Measurements from ENCODE around the gene SELENOO. TPM values are rescaled to one million over a fixed set of nuclear protein-coding genes. Genes with fewer than 3 reads are reported as not detected.

SELENOO gene
- total and polyA plus RNA-seq, 2 donors (not counting 1 experiment from before 2014, with no cell fraction given) = 62.1 to 74.6 TPM

DNA sequence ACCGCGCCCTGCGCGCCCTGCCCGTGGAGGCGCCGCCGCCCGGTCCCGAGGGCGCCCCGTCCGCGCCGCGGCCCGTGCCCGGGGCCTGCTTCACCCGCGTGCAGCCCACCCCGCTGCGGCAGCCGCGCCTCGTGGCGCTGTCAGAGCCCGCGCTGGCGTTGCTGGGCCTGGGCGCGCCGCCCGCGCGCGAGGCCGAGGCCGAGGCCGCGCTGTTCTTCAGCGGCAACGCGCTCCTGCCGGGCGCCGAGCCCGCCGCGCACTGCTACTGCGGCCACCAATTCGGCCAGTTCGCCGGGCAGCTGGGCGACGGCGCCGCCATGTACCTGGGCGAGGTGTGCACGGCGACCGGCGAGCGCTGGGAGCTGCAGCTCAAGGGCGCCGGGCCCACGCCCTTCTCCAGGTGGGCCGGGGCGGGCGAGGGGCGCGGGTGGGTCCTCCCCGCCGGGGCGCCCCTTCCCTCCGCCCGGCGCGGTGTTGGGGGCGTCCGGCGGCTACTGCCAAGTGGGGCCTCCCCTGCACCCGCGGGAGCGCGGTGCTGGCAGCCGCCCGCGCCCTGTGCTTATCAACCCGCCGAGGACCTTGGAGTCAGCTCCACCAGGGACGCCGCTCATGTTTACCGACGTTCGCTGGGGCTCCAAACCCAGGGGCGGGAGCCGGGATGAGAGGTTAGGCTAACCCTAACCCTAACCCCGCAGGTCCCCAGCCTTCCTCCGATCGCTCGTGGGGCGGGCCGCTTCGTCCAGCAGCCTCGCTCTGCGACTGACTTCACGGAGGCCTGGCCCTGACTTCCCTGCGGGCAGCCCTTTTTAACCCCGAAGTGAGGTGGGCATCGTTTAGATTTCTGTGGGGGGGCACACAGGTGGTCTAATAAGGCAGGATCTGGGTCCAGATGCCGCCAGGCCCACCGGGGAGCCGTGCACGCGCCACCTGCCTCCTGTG, 649 bp downstream of the SELENOO start:
- Histone ChIP-seq H3K4me2 (replicated peaks; ENCODE audit: low read depth, low read length, poor library complexity, severe bottlenecking) (peak overlapping the region; percentile 98), H3K27ac (ENCODE audit: low read length in 2 of 2) (peak overlapping the region in 1 of 2 donors; percentile 33), H3K36me3 (replicated peaks in 1 of 2; ENCODE audit: control extremely low read depth in 1 of 2, control insufficient read depth in 1 of 2, extremely low read depth in 1 of 2, insufficient read depth in 2 of 2, low read length in 1 of 2) (peaks cover 8 to 25% of the 10 kb centered on the region in 2 experiments), H3K4me3 (ENCODE audit: control extremely low read depth in 1 of 5, extremely low read depth in 1 of 5, insufficient read depth in 1 of 5, low read depth in 2 of 5, low read length in 4 of 5) (peak overlapping the region; percentile 25 to 80 (median 70)), H2AFZ (ENCODE audit: insufficient read depth, low read depth, low read length, poor library complexity, severe bottlenecking) (peak overlapping the region; percentile 60), H3K27me3 (replicated peaks in 1 of 4; ENCODE audit: control extremely low read depth in 1 of 4, control insufficient read depth in 3 of 4, insufficient read depth in 4 of 4, low read length in 3 of 4) (no peaks in the 10 kb centered on the region), H3K4me1 (ENCODE audit: control insufficient read depth in 2 of 2, insufficient read depth in 2 of 2, low read length in 2 of 2) (peaks cover 16 to 20% of the 10 kb centered on the region in 2 donors), H3K9me3 (ENCODE audit: control extremely low read depth in 1 of 3, control insufficient read depth in 2 of 3, insufficient read depth in 1 of 3, low read length in 2 of 3) (no peaks in the 10 kb centered on the region), H4K20me1 (ENCODE audit: control insufficient read depth, insufficient read depth, low read length, poor library complexity, severe bottlenecking) (peaks cover 20% of the 10 kb centered on the region), H3K9ac (ENCODE audit: low read length) (peak overlapping the region; percentile 81), H3K79me2 (ENCODE audit: control insufficient read depth, insufficient read depth, low read length) (peaks cover 45% of the 10 kb centered on the region)
- Mint-ChIP-seq H3K4me1 (peaks cover 29% of the 10 kb centered on the region), H3K27ac (peak overlapping the region; percentile 70), H3K27me3 (no peaks in the 10 kb centered on the region), H3K9me3 (ENCODE audit: insufficient read depth) (no peaks in the 10 kb centered on the region), H3K4me3 (peak overlapping the region; percentile 89)
- under 1% methylated on average over 104 of the region's 115 CpGs for WGBS (ENCODE audit: insufficient coverage)
- ChIA-PET POLR2A (interaction anchor here (0.7 to 4.1 kb wide), 3 partner anchors 10 to 28 kb away, joined by 3 to 41 read pairs (median 3); no protein-coding TSS in a partner anchor), CTCF (no interaction called here)
- TF ChIP-seq CTCF (IDR thresholded peaks at IDR 0.05) (no peak), EZH2 (IDR thresholded peaks at IDR 0.05; ENCODE audit: borderline replicate concordance, insufficient read depth, low read depth, low read length, poor library complexity, severe bottlenecking) (no peak)
- intact Hi-C loops (cut with micrococcal nuclease) = loop anchor here (2.0 to 10.0 kb wide), 3 partner anchors 17 to 437 kb away; partner anchors contain the start of gene TRABD
- peak; percentile 45 for DNase-seq
- ATAC-seq (ENCODE audit: low read depth) = peak; percentile 21
